ENCODE data around the gene BTBD18. TPM values are rescaled to one million over a fixed set of nuclear protein-coding genes. Genes with fewer than 3 reads are reported as not detected.

BTBD18 gene
- total RNA-seq, 1 experiment from 2014 or later = not detected

GRCh38 chr11:57787920-57788702 is 36.5 kb upstream of the BTBD18 start:
- no peaks in the 10 kb centered on the region for H3K27me3 Mint-ChIP-seq (ENCODE audit: insufficient read depth, unreplicated experiment)
- peaks cover 36% of the 10 kb centered on the region for H3K36me3 Mint-ChIP-seq (ENCODE audit: insufficient read depth, unreplicated experiment)
- intact Hi-C loops (cut with micrococcal nuclease) = no loop called here
- TF ChIP-seq CTCF (IDR thresholded peaks at IDR 0.05; ENCODE audit: unreplicated experiment) = no peak
- peaks cover 50% of the 10 kb centered on the region for H3K4me1 Mint-ChIP-seq (ENCODE audit: insufficient read depth, unreplicated experiment)
- H3K4me3 Mint-ChIP-seq (ENCODE audit: unreplicated experiment) = peak overlapping the region; percentile 0
- TSS peak; percentile 51 for BruUV-seq (replicated peaks)
- POLR2A ChIA-PET = interaction anchor here (0.6 to 8.7 kb wide), 13 partner anchors 10 to 987 kb away, joined by 3 to 210 read pairs (median 3); partner anchors contain the start of genes CTNND1, SELENOH and ZDHHC5
- H3K27ac Mint-ChIP-seq (ENCODE audit: low read depth, unreplicated experiment) = peak overlapping the region; percentile 81
- no peaks in the 10 kb centered on the region for H3K9me3 Mint-ChIP-seq (ENCODE audit: unreplicated experiment)
- CTCF ChIA-PET = interaction anchor here (0.7 to 6.1 kb wide), 9 partner anchors 10 to 498 kb away, joined by 3 to 62 read pairs (median 4); partner anchors contain the start of gene CTNND1
- peak; percentile 97 for DNase-seq (ENCODE audit: unreplicated experiment)

GRCh38 chr11:57787006-57787604 is 35.5 kb upstream of the BTBD18 start:
- Mint-ChIP-seq H3K4me1 (ENCODE audit: insufficient read depth, unreplicated experiment) (peaks cover 41% of the 10 kb centered on the region), H3K4me3 (ENCODE audit: unreplicated experiment) (no peak overlapping the region), H3K9me3 (ENCODE audit: unreplicated experiment) (no peaks in the 10 kb centered on the region), H3K27ac (ENCODE audit: low read depth, unreplicated experiment) (peak overlapping the region; percentile 81), H3K27me3 (ENCODE audit: insufficient read depth, unreplicated experiment) (no peaks in the 10 kb centered on the region), H3K36me3 (ENCODE audit: insufficient read depth, unreplicated experiment) (peaks cover 44% of the 10 kb centered on the region)
- no TSS peak for BruUV-seq (replicated peaks)
- no peak for TF ChIP-seq CTCF (IDR thresholded peaks at IDR 0.05; ENCODE audit: unreplicated experiment)
- ChIA-PET CTCF (interaction anchor here (2.7 kb wide), 1 partner anchor 9 kb away, joined by 22 read pairs; no protein-coding TSS in a partner anchor), POLR2A (interaction anchor here (0.7 to 8.7 kb wide), 7 partner anchors 9 to 465 kb away, joined by 3 to 210 read pairs (median 10); partner anchors contain the start of genes CTNND1, SELENOH and ZDHHC5)
- no peak for DNase-seq (ENCODE audit: unreplicated experiment)
- intact Hi-C loops (cut with micrococcal nuclease) = no loop called here

- Mint-ChIP-seq H3K36me3 (ENCODE audit: insufficient read depth, unreplicated experiment) (peaks cover 43% of the 10 kb centered on the region), H3K4me1 (ENCODE audit: insufficient read depth, unreplicated experiment) (peaks cover 41% of the 10 kb centered on the region), H3K9me3 (ENCODE audit: unreplicated experiment) (no peaks in the 10 kb centered on the region), H3K4me3 (ENCODE audit: unreplicated experiment) (no peak overlapping the region), H3K27me3 (ENCODE audit: insufficient read depth, unreplicated experiment) (no peaks in the 10 kb centered on the region), H3K27ac (ENCODE audit: low read depth, unreplicated experiment) (peak overlapping the region; percentile 81)
- BruUV-seq (replicated peaks) = no TSS peak
- CTCF ChIA-PET = interaction anchor here (0.8 kb wide), 1 partner anchor 22 kb away, joined by 3 read pairs; no protein-coding TSS in a partner anchor
- POLR2A ChIA-PET = interaction anchor here (0.7 to 8.7 kb wide), 8 partner anchors 8 to 1108 kb away, joined by 3 to 210 read pairs (median 3); partner anchors contain the start of genes CTNND1, SELENOH and ZDHHC5
- DNase-seq (ENCODE audit: unreplicated experiment) = peak; percentile 22
- no peak for TF ChIP-seq CTCF (IDR thresholded peaks at IDR 0.05; ENCODE audit: unreplicated experiment)
- intact Hi-C loops (cut with micrococcal nuclease) = no loop called here
Observed at GRCh38 chr11:57786436-57786835, 34.8 kb upstream of the BTBD18 start.

- Mint-ChIP-seq H3K36me3 (ENCODE audit: insufficient read depth, unreplicated experiment) (peaks cover 52% of the 10 kb centered on the region), H3K4me3 (ENCODE audit: unreplicated experiment) (no peak overlapping the region), H3K4me1 (ENCODE audit: insufficient read depth, unreplicated experiment) (peaks cover 37% of the 10 kb centered on the region), H3K9me3 (ENCODE audit: unreplicated experiment) (no peaks in the 10 kb centered on the region), H3K27me3 (ENCODE audit: insufficient read depth, unreplicated experiment) (no peaks in the 10 kb centered on the region), H3K27ac (ENCODE audit: low read depth, unreplicated experiment) (peak overlapping the region; percentile 31)
- DNase-seq (ENCODE audit: unreplicated experiment) = no peak
- ChIA-PET POLR2A (interaction anchor here (8.7 kb wide), 1 partner anchor 22 kb away, joined by 210 read pairs; the partner anchor contains the start of gene CTNND1), CTCF (interaction anchor here (0.6 to 2.9 kb wide), 7 partner anchors 10 to 729 kb away, joined by 3 to 22 read pairs (median 5); no protein-coding TSS in a partner anchor)
- no TSS peak for BruUV-seq (replicated peaks)
- intact Hi-C loops (cut with micrococcal nuclease) = no loop called here
- no peak for TF ChIP-seq CTCF (IDR thresholded peaks at IDR 0.05; ENCODE audit: unreplicated experiment)
Observed at GRCh38 chr11:57785072-57785471, 33.5 kb upstream of the BTBD18 start.
